CD8-positive, alpha-beta memory T cell (primary cell): ENCODE measurements around the gene ADAM8. TPM values are rescaled to one million over a fixed set of nuclear protein-coding genes. Genes with fewer than 3 reads are reported as not detected.
A peak's percentile ranks its signal among the peaks of the same experiment; 100 is the strongest.

Experiments used
- CTCF ChIA-PET: fragments of 350-600 bp; sonication (Branson Sonifier 250); formaldehyde crosslinking; loops from one replicate; lab custom pipeline; 2021; ENCODE audit warnings: antibody characterized with exemption; lab: Charles Lee
- POLR2A ChIA-PET: fragments of 350-600 bp; sonication (Branson Sonifier 250); formaldehyde crosslinking; loops from one replicate; lab custom pipeline; 2021; ENCODE audit warnings: antibody characterized with exemption; lab: Charles Lee
- DNase-seq, 5 donors: peaks; one replicate each; pipeline versions ENCODE4 v3.0.0 to v3.0.0-alpha.2; 2020 to 2022; ENCODE audit warnings: mixed read lengths in 1 of 5
- H3K27ac ChIP-seq: one replicate; pipeline ENCODE4 v1.7.0; 2013; ENCODE audit warnings: low read depth, mild to moderate bottlenecking, low read length, moderate library complexity
- H3K27me3 ChIP-seq: 2 replicates; pipeline ENCODE4 v1.7.0; 2013; ENCODE audit warnings: low read length, mild to moderate bottlenecking; ENCODE audit not compliant: insufficient read depth, poor library complexity, severe bottlenecking
- H3K36me3 ChIP-seq: 2 replicates; pipeline ENCODE4 v1.7.0; 2013; ENCODE audit warnings: mild to moderate bottlenecking, low read length, moderate library complexity; ENCODE audit not compliant: insufficient read depth
- H3K4me1 ChIP-seq: 2 replicates; pipeline ENCODE4 v1.7.0; 2013; ENCODE audit warnings: mild to moderate bottlenecking, low read length, moderate library complexity; ENCODE audit not compliant: insufficient read depth
- H3K4me3 ChIP-seq: 2 replicates; pipeline ENCODE4 v1.7.0; 2013; ENCODE audit warnings: mild to moderate bottlenecking, low read length
- H3K9me3 ChIP-seq: 2 replicates; pipeline ENCODE4 v1.7.0; 2013; ENCODE audit warnings: mild to moderate bottlenecking, low read length
- H3K27ac Mint-ChIP-seq, 8 donors: one replicate each; pipeline ENCODE4 v1.8.0; 2020 to 2021; ENCODE audit warnings: mixed read lengths in 8 of 8, mild to moderate bottlenecking in 6 of 8, inconsistent platforms in 3 of 8, moderate library complexity in 3 of 8
- H3K27me3 Mint-ChIP-seq, 2 donors: one replicate each; pipeline ENCODE4 v1.8.0; 2020 to 2021; ENCODE audit warnings: mixed read lengths in 2 of 2, mild to moderate bottlenecking in 1 of 2, moderate library complexity in 1 of 2
- H3K36me3 Mint-ChIP-seq, 3 donors: one replicate each; pipeline ENCODE4 v1.8.0; 2020 to 2021; ENCODE audit warnings: mixed read lengths in 3 of 3, inconsistent platforms in 1 of 3, mild to moderate bottlenecking in 1 of 3
- H3K4me1 Mint-ChIP-seq, 3 donors: one replicate each; pipeline ENCODE4 v1.8.0; 2020 to 2021; ENCODE audit warnings: mixed read lengths in 3 of 3, inconsistent platforms in 1 of 3, mild to moderate bottlenecking in 1 of 3
- H3K4me3 Mint-ChIP-seq, 7 donors: one replicate each; pipeline ENCODE4 v1.8.0; 2020 to 2021; ENCODE audit warnings: mixed read lengths in 7 of 7, mild to moderate bottlenecking in 6 of 7, moderate library complexity in 4 of 7, inconsistent platforms in 2 of 7
- H3K9me3 Mint-ChIP-seq, 5 donors: one replicate each; pipeline ENCODE4 v1.8.0; 2020 to 2022; ENCODE audit warnings: mixed read lengths in 5 of 5, mild to moderate bottlenecking in 3 of 5, moderate library complexity in 2 of 5, inconsistent platforms in 1 of 5
- polyA plus RNA-seq: library from polyadenylated mRNA; unstranded; fragments of 300-500 nt; fragmentation: Illumina TruSeq; gene quantifications from one replicate; pipeline ENCODE4 v1.2.3, GENCODE V29; 2021
- total RNA-seq, 2 experiments: library from RNA; stranded (reverse); gene quantifications; one replicate each; pipeline ENCODE4 v1.2.3, GENCODE V29; 2021

The ADAM8 gene
- total and polyA plus RNA-seq, 3 experiments from 2014 or later, result 67.0 to 74.9 (median 70.0) TPM

DNA sequence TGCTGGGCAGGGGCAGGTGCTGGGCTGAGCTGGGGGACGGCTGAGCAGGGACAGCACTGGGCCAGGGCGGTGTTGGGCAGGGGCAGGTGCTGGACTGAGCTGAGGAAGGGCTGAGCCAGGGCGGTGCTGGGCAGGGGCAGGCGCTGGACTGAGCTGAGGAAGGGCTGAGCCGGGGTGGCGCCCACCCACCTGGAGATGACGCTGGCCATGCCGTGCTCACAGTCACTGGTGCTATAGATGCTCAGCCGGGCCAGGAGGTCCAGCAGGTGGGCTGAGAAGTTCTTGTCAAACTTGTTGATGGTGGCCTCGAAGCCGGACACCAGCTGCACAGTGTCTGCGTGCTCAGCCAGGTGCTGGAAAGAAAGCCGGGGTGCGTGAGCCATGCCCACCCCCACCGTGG, 4.4 kb upstream of the ADAM8 start:
- H3K9me3 ChIP-seq, result no peaks in the 10 kb centered on the region
- no peaks in the 10 kb centered on the region for H3K9me3 Mint-ChIP-seq
- ChIA-PET POLR2A (no interaction called here), CTCF (interaction anchor here (1.1 to 4.3 kb wide), 3 partner anchors 18 to 26 kb away, joined by 3 to 28 read pairs (median 3); no protein-coding TSS in a partner anchor)
- H3K27ac Mint-ChIP-seq, result peak overlapping the region in 1 of 8 donors; percentile 41
- no peak overlapping the region for H3K27ac ChIP-seq
- H3K4me3 Mint-ChIP-seq, result no peak overlapping the region
- H3K4me1 Mint-ChIP-seq, result peaks cover 23 to 38% (median 24%) of the 10 kb centered on the region in 3 donors
- peaks cover 32% of the 10 kb centered on the region for H3K4me1 ChIP-seq
- H3K27me3 ChIP-seq, result no peaks in the 10 kb centered on the region
- no peak for DNase-seq
- H3K27me3 Mint-ChIP-seq, result no peaks in the 10 kb centered on the region
- peaks cover 3 to 63% (median 15%) of the 10 kb centered on the region in 3 donors for H3K36me3 Mint-ChIP-seq
- peaks cover 9% of the 10 kb centered on the region for H3K36me3 ChIP-seq
- no peak overlapping the region for H3K4me3 ChIP-seq

DNA sequence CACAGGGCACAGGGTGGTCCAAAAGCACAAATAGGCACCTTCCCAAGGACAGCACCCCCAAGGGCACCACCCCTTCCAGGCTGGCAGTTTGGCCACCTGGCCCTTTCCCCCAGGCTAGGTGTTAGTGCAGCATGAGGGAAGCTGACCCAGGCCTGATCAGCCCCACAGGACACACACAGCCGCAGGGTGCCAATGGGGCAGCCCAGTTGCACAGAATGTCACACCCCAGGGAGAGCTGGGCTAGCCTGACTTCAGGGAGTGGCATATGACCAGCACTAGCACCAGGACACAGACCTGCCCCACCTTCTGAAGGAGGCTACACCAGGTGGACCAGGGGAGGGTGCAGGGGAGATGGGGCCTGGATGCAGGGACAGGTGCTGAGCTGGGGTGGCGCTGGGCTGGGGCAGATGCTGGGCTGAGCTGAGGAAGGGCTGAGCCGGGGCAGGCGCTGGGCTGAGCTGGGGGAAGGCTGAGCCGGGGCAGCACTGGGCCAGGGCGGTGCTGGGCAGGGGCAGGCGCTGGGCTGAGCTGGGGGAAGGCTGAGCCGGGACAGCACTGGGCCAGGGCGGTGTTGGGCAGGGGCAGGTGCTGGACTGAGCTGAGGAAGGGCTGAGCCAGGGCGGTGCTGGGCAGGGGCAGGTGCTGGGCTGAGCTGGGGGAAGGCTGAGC, 3.9 kb upstream of the ADAM8 start:
- Mint-ChIP-seq H3K4me1 (peaks cover 23 to 43% (median 30%) of the 10 kb centered on the region in 3 donors), H3K27ac (peak overlapping the region in 5 of 8 donors; percentile 42 to 99 (median 92)), H3K36me3 (peaks cover 3 to 61% (median 9%) of the 10 kb centered on the region in 3 donors), H3K27me3 (no peaks in the 10 kb centered on the region), H3K9me3 (no peaks in the 10 kb centered on the region), H3K4me3 (no peak overlapping the region)
- ChIA-PET CTCF (interaction anchor here (4.3 kb wide), 1 partner anchor 27 kb away, joined by 28 read pairs; no protein-coding TSS in a partner anchor), POLR2A (no interaction called here)
- Histone ChIP-seq H3K4me1 (peaks cover 36% of the 10 kb centered on the region), H3K27me3 (no peaks in the 10 kb centered on the region), H3K36me3 (peaks cover 9% of the 10 kb centered on the region), H3K27ac (no peak overlapping the region), H3K4me3 (no peak overlapping the region), H3K9me3 (no peaks in the 10 kb centered on the region)
- no peak for DNase-seq

DNA sequence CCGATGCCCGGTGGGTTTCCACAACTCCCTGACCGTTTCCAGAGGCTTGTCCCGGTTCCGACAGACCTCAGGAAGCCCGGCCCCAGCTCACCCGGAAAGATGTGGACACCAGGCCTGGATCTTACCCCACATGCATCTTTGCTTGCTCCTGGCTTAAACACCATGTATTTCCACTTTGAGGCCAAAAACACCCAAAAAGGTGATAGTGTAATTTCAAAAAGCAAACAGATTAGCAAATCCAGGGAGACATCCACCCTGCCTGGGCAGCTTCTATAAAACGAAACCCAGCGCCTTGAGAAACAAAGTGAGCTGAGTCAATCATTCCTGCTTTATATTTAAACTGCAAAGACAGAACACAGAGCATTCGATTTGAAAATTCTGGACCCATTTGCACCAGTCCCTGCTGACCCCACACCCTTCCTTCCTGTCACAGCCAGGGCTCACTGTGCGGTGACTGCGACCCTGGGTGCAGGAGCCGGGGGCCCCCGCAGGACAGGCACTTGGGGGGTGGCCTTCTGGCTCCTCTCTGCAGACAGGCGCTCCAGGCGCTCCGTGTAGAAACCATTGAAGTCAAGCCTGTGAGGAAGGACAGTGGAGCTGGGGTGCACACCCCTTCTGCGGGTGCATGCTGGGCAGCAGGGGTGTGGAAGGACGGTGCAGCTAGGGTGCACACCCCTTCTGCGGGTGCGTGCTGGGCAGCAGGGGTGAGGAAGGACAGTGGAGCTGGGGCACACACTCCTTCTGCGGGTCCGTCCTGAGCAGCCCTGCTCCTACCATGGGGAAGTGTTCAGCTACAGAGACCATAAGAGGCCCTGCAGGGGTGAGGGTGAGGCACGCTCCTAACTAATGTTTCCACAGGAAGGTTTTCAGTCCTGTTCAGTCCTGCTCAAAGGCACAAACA, 2.9 kb upstream of the ADAM8 start:
- Mint-ChIP-seq H3K27me3 (no peaks in the 10 kb centered on the region), H3K27ac (peak overlapping the region; percentile 76 to 100 (median 98)), H3K4me3 (peak overlapping the region in 3 of 7 donors; percentile 9 to 84 (median 41)), H3K36me3 (peaks cover under 1 to 56% (median 5%) of the 10 kb centered on the region in 3 donors), H3K4me1 (peaks cover 23 to 53% (median 35%) of the 10 kb centered on the region in 3 donors), H3K9me3 (no peaks in the 10 kb centered on the region)
- H3K4me1 ChIP-seq, result peaks cover 43% of the 10 kb centered on the region
- ChIA-PET CTCF (interaction anchor here (1.7 to 4.3 kb wide), 3 partner anchors 18 to 28 kb away, joined by 6 to 28 read pairs (median 13); no protein-coding TSS in a partner anchor), POLR2A (interaction anchor here (1.2 to 1.3 kb wide), 2 partner anchors 28 to 57 kb away, joined by 3 to 6 read pairs; partner anchors contain the start of gene CALY)
- H3K4me3 ChIP-seq, result no peak overlapping the region
- H3K9me3 ChIP-seq, result no peaks in the 10 kb centered on the region
- peaks cover 6% of the 10 kb centered on the region for H3K36me3 ChIP-seq
- peak overlapping the region; percentile 96 for H3K27ac ChIP-seq
- no peak for DNase-seq
- H3K27me3 ChIP-seq, result no peaks in the 10 kb centered on the region

DNA sequence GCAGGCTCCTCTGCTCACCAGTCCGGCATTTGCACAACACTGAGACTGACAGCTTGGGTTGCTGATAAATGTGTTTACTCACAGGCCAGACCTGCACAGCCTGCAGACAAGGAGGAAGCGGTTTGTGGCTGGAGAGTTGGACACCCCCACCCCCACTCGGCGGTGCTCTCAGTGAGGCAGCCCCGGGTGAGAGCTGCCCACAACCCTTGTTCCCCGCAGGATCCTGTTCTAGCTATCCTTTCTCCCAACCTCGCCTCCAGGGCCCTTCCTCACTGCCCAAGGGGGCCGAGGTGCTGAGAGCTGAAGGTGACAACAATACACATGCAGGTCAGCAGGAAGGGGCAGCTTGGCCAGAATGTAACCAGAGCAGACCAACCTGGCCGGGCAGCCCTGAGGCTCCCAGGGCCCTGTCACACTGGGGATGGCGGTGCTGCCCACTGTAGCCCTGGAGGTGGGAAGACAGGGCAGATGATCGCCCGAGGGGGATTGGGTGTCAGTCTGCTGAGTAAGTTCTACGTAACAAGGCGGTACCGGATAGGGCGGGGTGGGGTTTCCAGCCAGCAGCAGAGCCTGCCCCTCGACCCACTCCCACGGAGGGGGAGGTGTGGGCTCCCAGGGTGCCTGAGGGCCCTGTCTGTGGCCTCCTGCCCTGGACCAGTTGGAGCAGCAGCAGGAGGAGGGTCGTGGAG, 2.1 kb upstream of the ADAM8 start:
- Mint-ChIP-seq H3K9me3 (no peaks in the 10 kb centered on the region), H3K36me3 (peaks cover 0 to 48% (median 3%) of the 10 kb centered on the region in 3 donors), H3K27me3 (no peaks in the 10 kb centered on the region), H3K27ac (peak overlapping the region; percentile 94 to 100 (median 98)), H3K4me1 (peaks cover 23 to 54% (median 35%) of the 10 kb centered on the region in 3 donors), H3K4me3 (peak overlapping the region; percentile 84 to 98 (median 89))
- CTCF ChIA-PET, result interaction anchor here (1.0 to 4.3 kb wide), 6 partner anchors 13 to 51 kb away, joined by 4 to 28 read pairs (median 6); no protein-coding TSS in a partner anchor
- H3K9me3 ChIP-seq, result no peaks in the 10 kb centered on the region
- peaks cover 45% of the 10 kb centered on the region for H3K4me1 ChIP-seq
- peak overlapping the region; percentile 11 for H3K4me3 ChIP-seq
- H3K27ac ChIP-seq, result peak overlapping the region; percentile 96
- peak in 4 of 5 donors; percentile 58 to 87 (median 76) for DNase-seq
- peaks cover 3% of the 10 kb centered on the region for H3K36me3 ChIP-seq
- POLR2A ChIA-PET, result interaction anchor here (1.2 to 2.2 kb wide), 5 partner anchors 15 to 58 kb away, joined by 3 to 15 read pairs (median 7); partner anchors contain the start of gene CALY
- H3K27me3 ChIP-seq, result no peaks in the 10 kb centered on the region

DNA sequence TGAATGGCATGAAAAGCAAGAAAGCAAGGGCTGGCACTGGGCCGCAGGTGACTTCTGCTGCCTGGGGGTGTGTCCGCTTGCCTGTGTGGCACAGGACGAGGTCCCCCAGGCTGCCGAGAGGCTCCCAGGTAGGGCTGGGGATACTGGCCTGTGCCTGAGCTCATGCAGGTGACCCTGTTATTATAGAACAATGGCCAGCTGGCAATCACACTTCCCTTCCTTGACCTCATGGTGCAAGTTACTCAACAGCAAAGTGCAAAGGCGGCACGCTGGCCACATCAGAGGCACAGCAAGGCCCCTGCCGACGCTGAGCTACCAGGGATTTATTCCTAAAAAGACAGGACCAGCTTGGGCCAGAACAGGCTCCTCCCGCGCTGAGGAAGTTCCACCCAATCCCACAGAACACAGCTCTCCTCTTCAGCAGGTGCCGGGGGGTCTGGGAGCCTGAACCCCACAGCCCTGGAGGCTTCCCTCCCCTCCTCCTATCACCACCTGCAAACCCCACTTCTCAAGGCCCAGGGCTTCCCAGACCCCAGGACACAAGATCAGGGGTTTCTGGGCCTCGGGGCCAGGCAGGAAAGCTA, 1.4 kb upstream of the ADAM8 start:
- Mint-ChIP-seq H3K4me3 (peak overlapping the region; percentile 84 to 98 (median 89)), H3K36me3 (peaks cover 0 to 42% (median 1%) of the 10 kb centered on the region in 3 donors), H3K27ac (peak overlapping the region; percentile 94 to 100 (median 98)), H3K27me3 (no peaks in the 10 kb centered on the region), H3K4me1 (peaks cover 23 to 54% (median 35%) of the 10 kb centered on the region in 3 donors), H3K9me3 (no peaks in the 10 kb centered on the region)
- H3K9me3 ChIP-seq, result no peaks in the 10 kb centered on the region
- CTCF ChIA-PET, result interaction anchor here (1.0 to 4.3 kb wide), 6 partner anchors 12 to 52 kb away, joined by 4 to 28 read pairs (median 6); no protein-coding TSS in a partner anchor
- DNase-seq, result peak in 1 of 5 donors; percentile 17
- peak overlapping the region; percentile 11 for H3K4me3 ChIP-seq
- peaks cover 45% of the 10 kb centered on the region for H3K4me1 ChIP-seq
- no peaks in the 10 kb centered on the region for H3K27me3 ChIP-seq
- peaks cover 3% of the 10 kb centered on the region for H3K36me3 ChIP-seq
- H3K27ac ChIP-seq, result peak overlapping the region; percentile 96
- POLR2A ChIA-PET, result interaction anchor here (1.1 to 2.2 kb wide), 6 partner anchors 14 to 58 kb away, joined by 3 to 15 read pairs (median 6); partner anchors contain the start of gene CALY

DNA sequence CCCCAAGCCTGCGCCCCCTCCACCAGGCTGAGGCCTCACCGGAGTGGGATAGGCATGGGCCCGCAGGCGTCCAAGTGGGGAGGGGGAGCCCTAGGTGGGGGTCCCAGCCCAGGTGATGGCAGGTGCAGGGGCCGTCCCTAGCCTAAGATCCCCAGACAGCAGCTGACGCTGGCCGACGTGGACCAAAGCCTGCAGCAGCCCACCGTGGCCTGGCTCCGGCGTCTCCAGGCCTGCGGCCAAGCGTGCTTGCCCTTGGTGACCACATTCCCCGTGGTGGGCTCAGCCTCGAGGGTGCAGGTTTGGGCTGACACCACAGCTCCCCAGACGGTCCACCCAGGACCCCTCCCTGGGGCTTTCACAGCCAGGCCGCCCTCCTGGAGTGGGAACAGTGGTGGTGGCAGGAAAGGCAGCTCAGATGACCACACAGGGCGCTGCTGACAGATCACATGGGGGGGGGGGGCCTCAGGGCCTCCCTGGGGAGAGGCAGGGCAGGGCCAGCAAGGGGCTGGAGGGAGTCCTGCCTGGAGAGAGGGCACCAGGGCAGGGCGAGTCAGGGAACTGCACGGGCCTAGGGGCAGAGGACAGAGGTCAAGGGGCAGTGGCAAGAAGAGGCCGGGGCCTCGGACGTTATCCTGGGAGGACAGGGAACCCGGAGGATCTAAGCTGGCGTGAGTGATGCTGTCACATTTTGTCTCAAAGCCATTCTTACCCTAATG, 767 bp upstream of the ADAM8 start:
- POLR2A ChIA-PET, result interaction anchor here (0.7 to 2.2 kb wide), 5 partner anchors 14 to 36 kb away, joined by 3 to 15 read pairs (median 7); no protein-coding TSS in a partner anchor
- peaks cover 0 to 36% (median 1%) of the 10 kb centered on the region in 3 donors for H3K36me3 Mint-ChIP-seq
- Histone ChIP-seq H3K36me3 (peaks cover 3% of the 10 kb centered on the region), H3K4me1 (peaks cover 45% of the 10 kb centered on the region), H3K27me3 (no peaks in the 10 kb centered on the region), H3K4me3 (peak overlapping the region; percentile 8), H3K27ac (peak overlapping the region; percentile 96), H3K9me3 (no peaks in the 10 kb centered on the region)
- CTCF ChIA-PET, result interaction anchor here (1.2 to 4.3 kb wide), 5 partner anchors 12 to 133 kb away, joined by 4 to 28 read pairs (median 10); no protein-coding TSS in a partner anchor
- H3K9me3 Mint-ChIP-seq, result no peaks in the 10 kb centered on the region
- no peak for DNase-seq
- H3K27me3 Mint-ChIP-seq, result no peaks in the 10 kb centered on the region
- H3K4me3 Mint-ChIP-seq, result peak overlapping the region; percentile 84 to 98 (median 89)
- H3K4me1 Mint-ChIP-seq, result peaks cover 23 to 54% (median 35%) of the 10 kb centered on the region in 3 donors
- peak overlapping the region; percentile 94 to 100 (median 98) for H3K27ac Mint-ChIP-seq
